ENCODE measurements around the gene IGF2BP2. TPM values are rescaled to one million over a fixed set of nuclear protein-coding genes. Genes with fewer than 3 reads are reported as not detected.

The IGF2BP2 gene
- total RNA-seq, 1 experiment from 2014 or later: 66.2 TPM

- intact Hi-C loops (cut with micrococcal nuclease; ENCODE audit: unreplicated experiment): loop anchor here (1.0 kb wide), 1 partner anchor 91 kb away; no protein-coding TSS in a partner anchor
- ChIA-PET CTCF (interaction anchor here (1.0 to 2.0 kb wide), 6 partner anchors 11 to 266 kb away, joined by 3 to 21 read pairs (median 6); no protein-coding TSS in a partner anchor), POLR2A (ENCODE audit: low non-redundant PET) (no interaction called here)
- no TSS peak for BruUV-seq (replicated peaks)
- Histone ChIP-seq H3K4me3 (ENCODE audit: low read depth, low read length, poor library complexity, severe bottlenecking) (no peak overlapping the region), H3K4me1 (ENCODE audit: insufficient read depth, low read length, poor library complexity, severe bottlenecking) (no peaks in the 10 kb centered on the region), H3K9me3 (ENCODE audit: low read depth, low read length, poor library complexity, severe bottlenecking) (no peaks in the 10 kb centered on the region), H3K27ac (ENCODE audit: low read depth, low read length, poor library complexity, severe bottlenecking) (no peak overlapping the region), H3K36me3 (ENCODE audit: insufficient read depth, low read length, poor library complexity, severe bottlenecking) (peaks cover 47% of the 10 kb centered on the region), H3K27me3 (replicated peaks; ENCODE audit: insufficient read depth, low read depth, low read length, poor library complexity) (no peaks in the 10 kb centered on the region)
- TF ChIP-seq CTCF (conservative IDR thresholded peaks at IDR 0.05; ENCODE audit: low read depth, low read length) (peak; percentile 75), EZH2 (IDR thresholded peaks at IDR 0.05; ENCODE audit: borderline replicate concordance, low read depth, low read length, poor library complexity, severe bottlenecking) (no peak)
- DNase-seq (ENCODE audit: low spot score): peak; percentile 73
Observed at GRCh38 chr3:185677146-185677829, 147.6 kb downstream of the IGF2BP2 start.

GRCh38 chr3:185667574-185667973, 157.3 kb downstream of the IGF2BP2 start:
- intact Hi-C loops (cut with micrococcal nuclease; ENCODE audit: unreplicated experiment): loop anchor here (10.0 kb wide), 1 partner anchor 607 kb away; no protein-coding TSS in a partner anchor
- ChIA-PET CTCF (no interaction called here), POLR2A (ENCODE audit: low non-redundant PET) (no interaction called here)
- H3K9me3 ChIP-seq (ENCODE audit: low read depth, low read length, poor library complexity, severe bottlenecking): no peaks in the 10 kb centered on the region
- peaks cover 39% of the 10 kb centered on the region for H3K36me3 ChIP-seq (ENCODE audit: insufficient read depth, low read length, poor library complexity, severe bottlenecking)
- TF ChIP-seq CTCF (conservative IDR thresholded peaks at IDR 0.05; ENCODE audit: low read depth, low read length) (no peak), EZH2 (IDR thresholded peaks at IDR 0.05; ENCODE audit: borderline replicate concordance, low read depth, low read length, poor library complexity, severe bottlenecking) (no peak)
- H3K4me3 ChIP-seq (ENCODE audit: low read depth, low read length, poor library complexity, severe bottlenecking): no peak overlapping the region
- BruUV-seq (replicated peaks): no TSS peak
- DNase-seq (ENCODE audit: low spot score): no peak
- H3K4me1 ChIP-seq (ENCODE audit: insufficient read depth, low read length, poor library complexity, severe bottlenecking): no peaks in the 10 kb centered on the region
- no peaks in the 10 kb centered on the region for H3K27me3 ChIP-seq (replicated peaks; ENCODE audit: insufficient read depth, low read depth, low read length, poor library complexity)
- H3K27ac ChIP-seq (ENCODE audit: low read depth, low read length, poor library complexity, severe bottlenecking): no peak overlapping the region

GRCh38 chr3:185663929-185664328, 160.9 kb downstream of the IGF2BP2 start:
- Histone ChIP-seq H3K9me3 (ENCODE audit: low read depth, low read length, poor library complexity, severe bottlenecking) (no peaks in the 10 kb centered on the region), H3K4me3 (ENCODE audit: low read depth, low read length, poor library complexity, severe bottlenecking) (no peak overlapping the region), H3K27me3 (replicated peaks; ENCODE audit: insufficient read depth, low read depth, low read length, poor library complexity) (no peaks in the 10 kb centered on the region), H3K4me1 (ENCODE audit: insufficient read depth, low read length, poor library complexity, severe bottlenecking) (peaks cover 5% of the 10 kb centered on the region), H3K36me3 (ENCODE audit: insufficient read depth, low read length, poor library complexity, severe bottlenecking) (peaks cover 26% of the 10 kb centered on the region), H3K27ac (ENCODE audit: low read depth, low read length, poor library complexity, severe bottlenecking) (no peak overlapping the region)
- TF ChIP-seq EZH2 (IDR thresholded peaks at IDR 0.05; ENCODE audit: borderline replicate concordance, low read depth, low read length, poor library complexity, severe bottlenecking) (no peak), CTCF (conservative IDR thresholded peaks at IDR 0.05; ENCODE audit: low read depth, low read length) (no peak)
- no peak for DNase-seq (ENCODE audit: low spot score)
- BruUV-seq (replicated peaks): no TSS peak
- ChIA-PET POLR2A (ENCODE audit: low non-redundant PET) (interaction anchor here (0.6 kb wide), 1 partner anchor 70 kb away, joined by 3 read pairs; no protein-coding TSS in a partner anchor), CTCF (no interaction called here)
- intact Hi-C loops (cut with micrococcal nuclease; ENCODE audit: unreplicated experiment): loop anchor here (5.0 to 10.0 kb wide), 4 partner anchors 103 to 611 kb away; no protein-coding TSS in a partner anchor

All from A673 (cell line).